Fibroblast of lung (primary cell): ENCODE data around the gene SH3PXD2A. TPM values are rescaled to one million over a fixed set of nuclear protein-coding genes. Genes with fewer than 3 reads are reported as not detected.
"Not testable (repeated sequence)": the region's sequence is repeated elsewhere in the genome, so short reads cannot be mapped to it uniquely, and the experiment has no call there.

Experiments used
- DNase-seq, 2 donors: peaks; one replicate each; pipeline versions ENCODE4 v3.0.0 to v3.0.0-alpha.2; 2010; ENCODE audit warnings: low read depth in 2 of 2
- H2AFZ ChIP-seq: 2 replicates; pipeline ENCODE4 v1.5.1; 2012; ENCODE audit warnings: low read length, control low read depth, inconsistent platforms
- H3K27ac ChIP-seq: 2 replicates; pipeline ENCODE4 v1.5.1; 2011; ENCODE audit warnings: low read length, control low read depth; ENCODE audit not compliant: insufficient read depth
- H3K27me3 ChIP-seq: 2 replicates; pipeline ENCODE4 v1.5.1; 2011; ENCODE audit warnings: mild to moderate bottlenecking, low read length; ENCODE audit not compliant: control insufficient read depth, insufficient read depth
- H3K36me3 ChIP-seq: 2 replicates; pipeline ENCODE4 v1.5.1; 2011; ENCODE audit warnings: low read length; ENCODE audit not compliant: control insufficient read depth, insufficient read depth
- H3K4me1 ChIP-seq: 2 replicates; pipeline ENCODE4 v1.5.1; 2011; ENCODE audit warnings: low read length; ENCODE audit not compliant: control insufficient read depth, insufficient read depth; ENCODE audit errors: extremely low read depth
- H3K4me2 ChIP-seq: 2 replicates; pipeline ENCODE4 v1.5.1; 2011; ENCODE audit warnings: low read length, control low read depth; ENCODE audit not compliant: insufficient read depth; ENCODE audit errors: extremely low read depth
- H3K4me3 ChIP-seq, 4 experiments: fragments of 200-600 bp in 1 of 4; sonication (generic) in 1 of 4; replicated peaks in 1 of 4; 2 replicates each; pipeline ENCODE4 v1.5.1; 2011 to 2016; ENCODE audit warnings: low read length in 4 of 4, low read depth in 3 of 4, mild to moderate bottlenecking in 3 of 4, control low read depth in 2 of 4, inconsistent platforms in 1 of 4, mixed read lengths in 1 of 4; ENCODE audit not compliant: insufficient read depth in 1 of 4; ENCODE audit errors: control extremely low read depth in 1 of 4
- H3K79me2 ChIP-seq: 2 replicates; pipeline ENCODE4 v1.5.1; 2012; ENCODE audit warnings: mild to moderate bottlenecking, low read length, inconsistent platforms; ENCODE audit not compliant: control insufficient read depth, insufficient read depth
- H3K9ac ChIP-seq: 2 replicates; pipeline ENCODE4 v1.5.1; 2011; ENCODE audit warnings: mild to moderate bottlenecking, low read length, control low read depth; ENCODE audit not compliant: insufficient read depth
- H3K9me3 ChIP-seq: 2 replicates; pipeline ENCODE4 v1.5.1; 2012; ENCODE audit warnings: low read depth, low read length; ENCODE audit not compliant: control insufficient read depth, insufficient read depth
- H4K20me1 ChIP-seq: 2 replicates; pipeline ENCODE4 v1.5.1; 2011; ENCODE audit warnings: low read length; ENCODE audit not compliant: control insufficient read depth, insufficient read depth; ENCODE audit errors: extremely low read depth
- CTCF ChIP-seq, 2 donors: IDR thresholded peaks in 1 of 2; conservative IDR thresholded peaks in 1 of 2; 1 replicate in 1 of 2; 2 replicates in 1 of 2; pipeline ENCODE4 v1.5.1; 2011 to 2012; ENCODE audit warnings: low read length in 2 of 2, control low read depth in 1 of 2, inconsistent platforms in 1 of 2, low read depth in 1 of 2, mild to moderate bottlenecking in 1 of 2
- EZH2 ChIP-seq: IDR thresholded peaks from 2 replicates; pipeline ENCODE4 v1.5.1; 2012; ENCODE audit warnings: low read length, control low read depth, mild to moderate bottlenecking; ENCODE audit errors: missing control alignments
- polyA plus RNA-seq, 2 donors: library from polyadenylated mRNA; depleted of rRNA in 1 of 2; stranded (reverse) in 1 of 2; unstranded in 1 of 2; fragments of >200 nt; gene quantifications; 2 replicates each; pipeline ENCODE4 v1.2.1, GENCODE V29; 2011 to 2012; ENCODE audit warnings: missing spikeins in 1 of 2
- total RNA-seq: library from RNA; depleted of rRNA; stranded (reverse); fragments of >200 nt; gene quantifications from 2 replicates; pipeline ENCODE4 v1.2.1, GENCODE V29; 2014

SH3PXD2A gene
- total and polyA plus RNA-seq, 2 donors (not counting 1 experiment from before 2014, with no cell fraction given), result 25.5 to 33.2 TPM

- DNase-seq, result no peak
- Histone ChIP-seq H3K4me1 (no peaks in the 10 kb centered on the region), H3K27me3 (no peaks in the 10 kb centered on the region), H3K79me2 (no peaks in the 10 kb centered on the region), H2AFZ (no peak overlapping the region), H3K4me3 (no peak overlapping the region), H3K27ac (no peak overlapping the region), H3K9ac (no peak overlapping the region), H3K9me3 (no peaks in the 10 kb centered on the region), H4K20me1 (no peaks in the 10 kb centered on the region), H3K4me2 (no peak overlapping the region), H3K36me3 (no peaks in the 10 kb centered on the region)
- TF ChIP-seq CTCF (conservative IDR thresholded peaks at IDR 0.05 in 1 of 2, IDR thresholded peaks at IDR 0.05 in 1 of 2; ENCODE audit: low read depth in 1 of 2, low read length in 2 of 2), result no peak
- TF ChIP-seq EZH2, result no peak
Measured at GRCh38 chr10:103731609-103732270, 123.6 kb downstream of the SH3PXD2A start.

- H4K20me1 ChIP-seq, H3K27me3 ChIP-seq, H3K4me2 ChIP-seq, H3K27ac ChIP-seq, H2AFZ ChIP-seq, H3K36me3 ChIP-seq, H3K79me2 ChIP-seq, H3K9me3 ChIP-seq, DNase-seq, H3K4me1 ChIP-seq, H3K9ac ChIP-seq, H3K4me3 ChIP-seq: not testable (repeated sequence)
Measured at GRCh38 chr10:103731026-103731425, 124.3 kb downstream of the SH3PXD2A start.

GRCh38 chr10:103729851-103730250 is 125.5 kb downstream of the SH3PXD2A start:
- Histone ChIP-seq H3K9me3 (no peaks in the 10 kb centered on the region), H3K4me1 (peaks cover 2% of the 10 kb centered on the region), H3K4me3 (no peak overlapping the region), H3K36me3 (no peaks in the 10 kb centered on the region), H3K79me2 (no peaks in the 10 kb centered on the region), H3K27ac (no peak overlapping the region), H4K20me1 (no peaks in the 10 kb centered on the region), H3K9ac (no peak overlapping the region), H3K4me2 (no peak overlapping the region), H2AFZ (no peak overlapping the region), H3K27me3 (no peaks in the 10 kb centered on the region)
- no peak for TF ChIP-seq CTCF (conservative IDR thresholded peaks at IDR 0.05 in 1 of 2, IDR thresholded peaks at IDR 0.05 in 1 of 2; ENCODE audit: low read depth in 1 of 2, low read length in 2 of 2)
- TF ChIP-seq EZH2, result no peak
- DNase-seq, result no peak
